GM19328 (cell line): ENCODE results near the gene IGF1R.
"Not testable (repeated sequence)": the region's sequence is repeated elsewhere in the genome, so short reads cannot be mapped to it uniquely, and the experiment has no call there.

Source experiments
- ATAC-seq: cut with Tn5 transposase; IDR thresholded peaks from one replicate; pipeline ENCODE4 v1.9.1; 2021; ENCODE audit warnings: mild to moderate bottlenecking, moderate library complexity; ENCODE audit not compliant: unreplicated experiment

IGF1R gene

GRCh38 chr15:98647774-98648653 is at the start of gene IGF1R:
IGF1R (plus strand) TSS chr15:98648539; CDS start chr15:98649582, 1,043 bp downstream.
- peak; percentile 60 for ATAC-seq

- peak; percentile 79 for ATAC-seq
These were observed 48.2 kb upstream of the IGF1R start for GRCh38 chr15:98599909-98600691.

GRCh38 chr15:98604983-98605382 is 43.4 kb upstream of the IGF1R start:
- ATAC-seq, result no peak

GRCh38 chr15:98609144-98609852 is 39.0 kb upstream of the IGF1R start:
- ATAC-seq, result no peak

- ATAC-seq, result no peak
These were observed 37.3 kb upstream of the IGF1R start for GRCh38 chr15:98610991-98611390.

GRCh38 chr15:98611808-98612207 is 36.5 kb upstream of the IGF1R start:
- no peak for ATAC-seq

GRCh38 chr15:98612490-98613110 is 35.7 kb upstream of the IGF1R start:
- no peak for ATAC-seq

- no peak for ATAC-seq
These were observed 33.7 kb upstream of the IGF1R start for GRCh38 chr15:98614681-98615080.

- ATAC-seq, result no peak
These were observed 31.9 kb upstream of the IGF1R start for GRCh38 chr15:98616397-98616796.

GRCh38 chr15:98617328-98617980 is 30.9 kb upstream of the IGF1R start:
- no peak for ATAC-seq

- ATAC-seq, result not testable (repeated sequence)
These were observed 29.8 kb upstream of the IGF1R start for GRCh38 chr15:98618576-98618975.

- ATAC-seq, result no peak
These were observed 28.3 kb upstream of the IGF1R start for GRCh38 chr15:98620020-98620419.

GRCh38 chr15:98621021-98621420 is 27.3 kb upstream of the IGF1R start:
- no peak for ATAC-seq

GRCh38 chr15:98625614-98626013 is 22.7 kb upstream of the IGF1R start:
- ATAC-seq, result no peak

GRCh38 chr15:98626153-98626552 is 22.2 kb upstream of the IGF1R start:
- ATAC-seq, result no peak

- ATAC-seq, result no peak
These were observed 20.1 kb upstream of the IGF1R start for GRCh38 chr15:98628216-98628615.

GRCh38 chr15:98635848-98636247 is 12.5 kb upstream of the IGF1R start:
- ATAC-seq, result no peak

- no peak for ATAC-seq
These were observed 5.2 kb upstream of the IGF1R start for GRCh38 chr15:98643115-98643514.

- ATAC-seq, result no peak
These were observed 1.8 kb upstream of the IGF1R start for GRCh38 chr15:98646546-98647025.
